Adipocyte (in vitro differentiated cells): ENCODE measurements around the gene CCER1.
"Not testable (repeated sequence)": the region's sequence is repeated elsewhere in the genome, so short reads cannot be mapped to it uniquely, and the experiment has no call there.

Experiments
- DNase-seq: peaks from one replicate; pipeline ENCODE4 v3.0.0-alpha.2; 2015; ENCODE audit warnings: low read depth
- H3K27me3 ChIP-seq: replicated peaks from 2 replicates; pipeline ENCODE4 v1.7.0; 2013; ENCODE audit warnings: mild to moderate bottlenecking, low read length, moderate library complexity; ENCODE audit not compliant: control insufficient read depth, insufficient read depth
- H3K36me3 ChIP-seq: 2 replicates; pipeline ENCODE4 v1.7.0; 2013; ENCODE audit warnings: low read length, mild to moderate bottlenecking, moderate library complexity; ENCODE audit not compliant: control insufficient read depth, insufficient read depth, severe bottlenecking
- H3K4me1 ChIP-seq: 2 replicates; pipeline ENCODE4 v1.7.0; 2013; ENCODE audit warnings: mild to moderate bottlenecking, low read length, moderate library complexity; ENCODE audit not compliant: control insufficient read depth, insufficient read depth
- H3K4me3 ChIP-seq: 2 replicates; pipeline ENCODE4 v1.7.0; 2013; ENCODE audit warnings: mild to moderate bottlenecking, low read length, moderate library complexity
- H3K9ac ChIP-seq: 2 replicates; pipeline ENCODE4 v1.7.0; 2013; ENCODE audit warnings: mild to moderate bottlenecking, low read length, moderate library complexity
- H3K9me3 ChIP-seq: 2 replicates; pipeline ENCODE4 v1.7.0; 2013; ENCODE audit warnings: mild to moderate bottlenecking, low read length, moderate library complexity; ENCODE audit not compliant: control insufficient read depth

The CCER1 gene

GRCh38 chr12:90985331-90985730 is 30.4 kb upstream of the CCER1 start:
- peaks cover 18% of the 10 kb centered on the region for H3K4me1 ChIP-seq
- not testable (repeated sequence) for H3K9ac ChIP-seq, DNase-seq, H3K9me3 ChIP-seq, H3K4me3 ChIP-seq, H3K27me3 ChIP-seq, H3K36me3 ChIP-seq

- no peak for DNase-seq
These were observed 29.1 kb upstream of the CCER1 start for GRCh38 chr12:90984114-90984513.

GRCh38 chr12:90982170-90982569 is 27.2 kb upstream of the CCER1 start:
- Histone ChIP-seq H3K4me3 (no peak overlapping the region), H3K27me3 (no peaks in the 10 kb centered on the region), H3K9me3 (peaks cover 6% of the 10 kb centered on the region), H3K9ac (no peak overlapping the region), H3K4me1 (peaks cover 13% of the 10 kb centered on the region), H3K36me3 (no peaks in the 10 kb centered on the region)
- DNase-seq, result no peak

More at GRCh38 chr12:90984114-90984513, 29.1 kb upstream of the CCER1 start:
- Histone ChIP-seq H3K4me1 (peaks cover 16% of the 10 kb centered on the region), H3K9ac (no peak overlapping the region), H3K27me3 (no peaks in the 10 kb centered on the region), H3K9me3 (peaks cover 6% of the 10 kb centered on the region), H3K36me3 (no peaks in the 10 kb centered on the region), H3K4me3 (no peak overlapping the region)

GRCh38 chr12:90979951-90980350 is 25.0 kb upstream of the CCER1 start:
- no peak overlapping the region for H3K4me3 ChIP-seq
- H3K9ac ChIP-seq, result peak overlapping the region; percentile 48
- H3K27me3 ChIP-seq, result no peaks in the 10 kb centered on the region
- peaks cover 13% of the 10 kb centered on the region for H3K4me1 ChIP-seq
- no peaks in the 10 kb centered on the region for H3K9me3 ChIP-seq
- no peaks in the 10 kb centered on the region for H3K36me3 ChIP-seq
- peak; percentile 75 for DNase-seq

- H3K4me1 ChIP-seq, result peaks cover 15% of the 10 kb centered on the region
- DNase-seq, result no peak
- H3K36me3 ChIP-seq, result no peaks in the 10 kb centered on the region
- no peaks in the 10 kb centered on the region for H3K27me3 ChIP-seq
- no peaks in the 10 kb centered on the region for H3K9me3 ChIP-seq
- peak overlapping the region; percentile 48 for H3K9ac ChIP-seq
- H3K4me3 ChIP-seq, result no peak overlapping the region
These were observed 24.0 kb upstream of the CCER1 start for GRCh38 chr12:90979019-90979418.

DNA sequence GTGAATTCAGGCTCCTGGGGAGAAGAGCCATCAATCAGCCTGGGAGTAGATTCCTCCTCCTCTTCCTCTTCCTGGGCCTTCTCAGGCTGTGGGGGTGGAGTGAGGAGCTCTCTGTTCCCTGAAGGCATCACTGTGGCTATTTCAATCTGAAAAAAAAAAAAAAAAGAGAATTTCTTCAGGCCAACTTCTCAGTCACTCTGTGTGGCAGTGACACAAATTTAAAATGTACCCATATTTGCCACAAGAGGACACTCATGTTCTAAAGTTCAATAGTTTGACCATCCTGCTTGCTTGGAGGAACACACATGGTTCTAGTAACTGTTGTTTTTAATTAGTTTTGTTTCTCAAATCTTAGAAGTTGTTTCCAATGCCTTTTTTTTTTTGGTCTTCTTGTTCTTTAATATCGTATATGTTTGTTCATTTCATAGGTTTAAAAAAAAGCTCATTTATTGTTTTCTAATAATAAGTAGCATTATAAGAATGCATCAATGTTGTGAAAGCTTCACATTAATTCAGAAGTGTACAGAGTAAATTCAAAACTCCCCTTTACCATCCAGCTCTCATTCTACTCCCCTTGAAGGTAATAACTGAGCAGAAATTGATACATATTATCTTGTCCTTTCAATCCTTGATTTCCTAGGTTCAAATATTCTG is 23.3 kb upstream of the CCER1 start:
- Histone ChIP-seq H3K4me3 (no peak overlapping the region), H3K27me3 (no peaks in the 10 kb centered on the region), H3K4me1 (peaks cover 19% of the 10 kb centered on the region), H3K36me3 (no peaks in the 10 kb centered on the region), H3K9ac (peak overlapping the region; percentile 55), H3K9me3 (no peaks in the 10 kb centered on the region)
- peak; percentile 87 for DNase-seq

DNA sequence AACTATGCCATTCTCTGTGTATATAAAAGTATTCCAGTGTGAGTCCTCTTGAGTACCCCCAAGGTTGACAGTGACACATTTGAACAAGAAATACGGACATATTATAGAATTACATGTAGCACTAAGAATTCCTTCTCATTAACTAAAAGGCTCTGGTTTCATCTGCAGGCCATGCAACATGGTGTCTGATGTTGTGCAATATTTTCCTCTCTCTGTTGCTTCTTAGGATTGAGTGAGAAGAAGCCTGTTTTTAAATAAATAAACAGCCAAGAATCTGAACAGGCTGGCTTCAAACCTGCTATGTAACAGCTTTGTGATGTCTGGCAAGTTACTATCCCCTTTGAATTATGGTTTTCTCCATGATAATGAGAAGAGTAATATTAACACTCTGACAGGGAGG is 22.2 kb upstream of the CCER1 start:
- peak; percentile 87 for DNase-seq
- H3K27me3 ChIP-seq, result no peaks in the 10 kb centered on the region

DNA sequence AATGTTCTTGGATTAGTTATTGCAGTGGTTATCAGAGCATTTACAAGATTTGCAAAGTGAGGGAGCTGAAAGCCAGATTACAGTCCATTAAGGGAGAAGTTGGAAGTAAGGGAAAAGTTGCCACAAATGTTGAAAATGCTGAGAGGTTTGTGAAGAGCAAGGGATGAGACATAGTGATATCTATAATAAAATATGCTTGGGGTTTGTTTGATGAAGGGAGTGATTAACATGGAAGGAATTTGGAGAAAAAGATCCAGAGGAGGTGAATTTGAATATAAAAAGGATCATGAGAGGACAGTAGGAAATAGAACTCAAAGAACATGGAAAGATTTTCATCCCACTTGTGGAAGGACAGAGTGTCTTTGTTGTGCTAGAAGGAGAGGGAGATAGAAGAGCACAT is 19.3 kb upstream of the CCER1 start:
- Histone ChIP-seq H3K9me3 (no peaks in the 10 kb centered on the region), H3K36me3 (no peaks in the 10 kb centered on the region), H3K4me1 (peaks cover 9% of the 10 kb centered on the region), H3K27me3 (no peaks in the 10 kb centered on the region), H3K9ac (no peak overlapping the region), H3K4me3 (no peak overlapping the region)
- peak; percentile 32 for DNase-seq

More for the DNA sequence above, 22.2 kb upstream of the CCER1 start:
- Histone ChIP-seq H3K4me1 (peaks cover 19% of the 10 kb centered on the region), H3K9me3 (no peaks in the 10 kb centered on the region), H3K36me3 (no peaks in the 10 kb centered on the region), H3K4me3 (no peak overlapping the region), H3K9ac (no peak overlapping the region)

DNA sequence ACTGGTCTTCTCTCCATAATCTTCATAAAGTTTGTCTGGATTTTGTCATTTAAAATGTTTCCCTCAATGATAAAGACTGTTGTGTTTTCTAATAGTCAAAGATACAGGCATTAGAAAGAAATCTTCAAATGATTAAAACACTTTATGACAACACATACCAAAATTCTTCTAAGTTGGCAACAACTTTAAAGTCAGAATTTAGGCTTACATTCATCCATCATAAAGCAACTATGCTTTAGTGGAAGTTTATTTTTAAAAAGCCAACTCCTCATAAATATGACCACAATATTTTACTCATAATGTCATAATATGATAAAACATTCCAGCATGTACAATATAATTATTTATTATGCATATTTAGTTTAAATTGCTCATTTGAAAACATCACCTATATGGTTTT is 17.2 kb upstream of the CCER1 start:
- Histone ChIP-seq H3K27me3 (no peaks in the 10 kb centered on the region), H3K36me3 (no peaks in the 10 kb centered on the region), H3K4me1 (peaks cover 6% of the 10 kb centered on the region), H3K4me3 (no peak overlapping the region), H3K9me3 (no peaks in the 10 kb centered on the region), H3K9ac (no peak overlapping the region)
- no peak for DNase-seq

DNA sequence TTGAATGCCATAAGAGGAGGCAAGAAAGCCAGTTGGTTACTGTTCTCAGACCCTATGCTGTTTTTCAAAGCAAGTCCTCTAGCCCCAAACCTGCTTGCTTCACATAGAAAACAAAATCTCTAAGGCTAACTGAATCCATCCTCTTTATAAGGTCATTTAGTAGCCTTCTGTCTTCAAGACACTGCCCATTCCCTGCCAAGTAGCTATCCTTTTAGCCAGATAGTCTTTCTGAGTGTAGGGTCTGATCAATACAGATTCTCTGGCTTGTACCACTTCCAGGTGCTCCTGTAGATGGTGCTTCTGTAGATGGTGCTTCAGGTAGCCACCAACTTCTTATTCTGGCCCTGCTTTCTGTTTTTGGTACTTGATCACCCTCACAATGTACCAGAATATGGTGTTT is 15.9 kb upstream of the CCER1 start:
- Histone ChIP-seq H3K9ac (no peak overlapping the region), H3K27me3 (no peaks in the 10 kb centered on the region), H3K36me3 (no peaks in the 10 kb centered on the region), H3K4me3 (no peak overlapping the region), H3K4me1 (peaks cover 6% of the 10 kb centered on the region), H3K9me3 (no peaks in the 10 kb centered on the region)
- DNase-seq, result no peak

- Histone ChIP-seq H3K27me3 (no peaks in the 10 kb centered on the region), H3K4me1 (peaks cover 6% of the 10 kb centered on the region), H3K4me3 (no peak overlapping the region), H3K9ac (no peak overlapping the region), H3K36me3 (no peaks in the 10 kb centered on the region), H3K9me3 (no peaks in the 10 kb centered on the region)
- no peak for DNase-seq
These were observed 15.5 kb upstream of the CCER1 start for GRCh38 chr12:90970471-90970870.

GRCh38 chr12:90969851-90970250 is 14.9 kb upstream of the CCER1 start:
- no peaks in the 10 kb centered on the region for H3K27me3 ChIP-seq
- H3K4me1 ChIP-seq, result peaks cover 6% of the 10 kb centered on the region
- no peak overlapping the region for H3K4me3 ChIP-seq
- no peak overlapping the region for H3K9ac ChIP-seq
- H3K9me3 ChIP-seq, result no peaks in the 10 kb centered on the region
- no peaks in the 10 kb centered on the region for H3K36me3 ChIP-seq
- no peak for DNase-seq
